Neural cell (in vitro differentiated cells): Measurements from ENCODE around the gene SLC9A3. TPM values are rescaled to one million over a fixed set of nuclear protein-coding genes. Genes with fewer than 3 reads are reported as not detected.

Source experiments
- H2AFZ ChIP-seq: fragments of 200-600, 300-800 bp; sonication (generic), shearing (Covaris generic); 2 replicates; pipeline ENCODE4 v1.6.0; 2014; ENCODE audit warnings: low read depth, mild to moderate bottlenecking, antibody characterized with exemption, low read length, moderate library complexity
- H3F3A ChIP-seq: fragments of 200-600 bp; shearing (Covaris generic); 2 replicates; pipeline ENCODE4 v1.6.1; 2016; ENCODE audit warnings: mild to moderate bottlenecking, moderate library complexity, mixed read lengths, antibody characterized with exemption, low read length; ENCODE audit not compliant: insufficient read depth, poor library complexity, severe bottlenecking
- H3K27ac ChIP-seq: fragments of 200-600, 300-800 bp; sonication (generic), shearing (Covaris generic); 2 replicates; pipeline ENCODE4 v1.5.1; 2014; ENCODE audit warnings: mild to moderate bottlenecking, low read length, moderate library complexity
- H3K27me3 ChIP-seq: fragments of 300-800, 200-600 bp; sonication (generic), shearing (Covaris generic); 2 replicates; pipeline ENCODE4 v1.6.0; 2014; ENCODE audit warnings: mild to moderate bottlenecking, low read depth, low read length, moderate library complexity; ENCODE audit not compliant: insufficient read depth
- H3K36me3 ChIP-seq: fragments of 300-800, 200-600 bp; sonication (generic), shearing (Covaris generic); 2 replicates; pipeline ENCODE4 v1.5.1; 2014; ENCODE audit warnings: mild to moderate bottlenecking, antibody characterized with exemption, low read length, moderate library complexity; ENCODE audit not compliant: insufficient read depth
- H3K4me2 ChIP-seq: fragments of 300-800, 200-600 bp; sonication (generic), shearing (Covaris generic); 2 replicates; pipeline ENCODE4 v1.6.0; 2014; ENCODE audit warnings: mild to moderate bottlenecking, low read length
- H3K4me3 ChIP-seq: fragments of 300-800, 200-600 bp; sonication (generic), shearing (Covaris generic); 2 replicates; pipeline ENCODE4 v1.5.1; 2014; ENCODE audit warnings: mild to moderate bottlenecking, low read length, moderate library complexity
- H3K79me2 ChIP-seq: fragments of 200-600 bp; shearing (Covaris generic); replicated peaks from 2 replicates; pipeline ENCODE4 v1.6.0; 2014; ENCODE audit warnings: mild to moderate bottlenecking, low read length, moderate library complexity; ENCODE audit not compliant: insufficient read depth
- H3K9ac ChIP-seq: fragments of 300-800, 200-600 bp; sonication (generic), shearing (Covaris generic); 2 replicates; pipeline ENCODE4 v1.6.1; 2016; ENCODE audit warnings: mild to moderate bottlenecking, low read length, mixed read lengths
- H3K9me2 ChIP-seq: fragments of 200-600 bp; shearing (Covaris generic); 2 replicates; pipeline ENCODE4 v1.6.1; 2016; ENCODE audit warnings: mild to moderate bottlenecking, low read length, mixed read lengths; ENCODE audit not compliant: insufficient read depth
- H3K9me3 ChIP-seq: fragments of 200-600, 300-800 bp; sonication (generic), shearing (Covaris generic); 2 replicates; pipeline ENCODE4 v1.6.1; 2016; ENCODE audit warnings: mild to moderate bottlenecking, mixed run types, low read length, moderate library complexity, mixed read lengths
- H4K20me1 ChIP-seq: fragments of 200-600 bp; shearing (Covaris generic); 2 replicates; pipeline ENCODE4 v1.6.1; 2016; ENCODE audit warnings: mild to moderate bottlenecking, mixed run types; ENCODE audit not compliant: insufficient read depth
- CTCF ChIP-seq: fragments of 450-650 bp; IDR thresholded peaks from 2 replicates; pipeline ENCODE4 v1.5.1; 2014; ENCODE audit warnings: antibody characterized with exemption, mild to moderate bottlenecking, moderate library complexity; ENCODE audit not compliant: poor library complexity, severe bottlenecking
- EP300 ChIP-seq: fragments of 450-650 bp; conservative IDR thresholded peaks from 2 replicates; pipeline ENCODE4 v1.6.1; 2014; ENCODE audit warnings: antibody characterized with exemption, mild to moderate bottlenecking, moderate library complexity; ENCODE audit not compliant: poor library complexity, severe bottlenecking
- EZH2 ChIP-seq: fragments of 200-600, 300-800 bp; shearing (Covaris generic), sonication (generic); IDR thresholded peaks from 2 replicates; pipeline ENCODE4 v1.6.1; 2014; ENCODE audit warnings: antibody characterized with exemption, low read length, borderline replicate concordance, mild to moderate bottlenecking; ENCODE audit not compliant: insufficient read depth, poor library complexity, severe bottlenecking
- MXI1 ChIP-seq: fragments of 450-650 bp; conservative IDR thresholded peaks from 2 replicates; pipeline ENCODE4 v1.6.1; 2014; ENCODE audit warnings: antibody characterized with exemption, mild to moderate bottlenecking; ENCODE audit not compliant: poor library complexity, severe bottlenecking
- POLR2AphosphoS5 ChIP-seq: IDR thresholded peaks from 2 replicates; pipeline ENCODE4 v1.6.1; 2012
- RAD21 ChIP-seq: fragments of 450-650 bp; conservative IDR thresholded peaks from 2 replicates; pipeline ENCODE4 v1.6.1; 2014; ENCODE audit warnings: antibody characterized with exemption, mild to moderate bottlenecking, moderate library complexity
- REST ChIP-seq: IDR thresholded peaks from 2 replicates; pipeline ENCODE4 v1.6.1; 2012; ENCODE audit warnings: borderline replicate concordance
- SMC3 ChIP-seq: fragments of 450-650 bp; conservative IDR thresholded peaks from 2 replicates; pipeline ENCODE4 v1.6.1; 2014; ENCODE audit warnings: antibody characterized with exemption, mild to moderate bottlenecking, moderate library complexity; ENCODE audit not compliant: poor library complexity
- TAF1 ChIP-seq: IDR thresholded peaks from 2 replicates; pipeline ENCODE4 v1.6.1; 2012; ENCODE audit warnings: low read depth
- polyA plus RNA-seq: library from polyadenylated mRNA; depleted of rRNA; stranded (reverse); fragments of >200 nt; gene quantifications from 2 replicates; pipeline ENCODE4 v1.2.3, GENCODE V29; 2014

Gene SLC9A3
- polyA plus RNA-seq, 1 donor from 2014 or later: 4.0 TPM

- no peak for TF ChIP-seq RAD21
- TF ChIP-seq EP300: no peak
- no peak for TF ChIP-seq CTCF
- TF ChIP-seq POLR2AphosphoS5: no peak
- no peak for TF ChIP-seq MXI1
- TF ChIP-seq REST: no peak
- TF ChIP-seq EZH2: no peak
- TF ChIP-seq SMC3: no peak
- TF ChIP-seq TAF1: no peak
- Histone ChIP-seq H3K79me2 (no peaks in the 10 kb centered on the region), H3F3A (no peaks in the 10 kb centered on the region), H3K9me3 (no peaks in the 10 kb centered on the region), H3K9ac (no peak overlapping the region), H3K27ac (no peak overlapping the region), H3K4me3 (no peak overlapping the region), H3K27me3 (no peaks in the 10 kb centered on the region), H2AFZ (no peak overlapping the region), H3K9me2 (no peaks in the 10 kb centered on the region), H4K20me1 (no peaks in the 10 kb centered on the region), H3K36me3 (no peaks in the 10 kb centered on the region), H3K4me2 (no peak overlapping the region)
These were observed 23.0 kb downstream of the SLC9A3 start for GRCh38 chr5:501105-501830.

GRCh38 chr5:500491-500890 lies 23.8 kb downstream of the SLC9A3 start:
- Histone ChIP-seq H3F3A (no peaks in the 10 kb centered on the region), H3K4me3 (no peak overlapping the region), H3K9me3 (no peaks in the 10 kb centered on the region), H3K9ac (no peak overlapping the region), H3K79me2 (no peaks in the 10 kb centered on the region), H3K27ac (no peak overlapping the region), H2AFZ (no peak overlapping the region), H3K36me3 (no peaks in the 10 kb centered on the region), H4K20me1 (no peaks in the 10 kb centered on the region), H3K4me2 (no peak overlapping the region), H3K27me3 (peaks cover 6% of the 10 kb centered on the region), H3K9me2 (no peaks in the 10 kb centered on the region)
- TF ChIP-seq TAF1: no peak
